ENCODE measurements around the gene KCNC4. TPM values are rescaled to one million over a fixed set of nuclear protein-coding genes. Genes with fewer than 3 reads are reported as not detected.

The KCNC4 gene
- total and polyA plus RNA-seq, 3 donors from 2014 or later: 9.5 to 24.8 (median 21.7) TPM

DNA sequence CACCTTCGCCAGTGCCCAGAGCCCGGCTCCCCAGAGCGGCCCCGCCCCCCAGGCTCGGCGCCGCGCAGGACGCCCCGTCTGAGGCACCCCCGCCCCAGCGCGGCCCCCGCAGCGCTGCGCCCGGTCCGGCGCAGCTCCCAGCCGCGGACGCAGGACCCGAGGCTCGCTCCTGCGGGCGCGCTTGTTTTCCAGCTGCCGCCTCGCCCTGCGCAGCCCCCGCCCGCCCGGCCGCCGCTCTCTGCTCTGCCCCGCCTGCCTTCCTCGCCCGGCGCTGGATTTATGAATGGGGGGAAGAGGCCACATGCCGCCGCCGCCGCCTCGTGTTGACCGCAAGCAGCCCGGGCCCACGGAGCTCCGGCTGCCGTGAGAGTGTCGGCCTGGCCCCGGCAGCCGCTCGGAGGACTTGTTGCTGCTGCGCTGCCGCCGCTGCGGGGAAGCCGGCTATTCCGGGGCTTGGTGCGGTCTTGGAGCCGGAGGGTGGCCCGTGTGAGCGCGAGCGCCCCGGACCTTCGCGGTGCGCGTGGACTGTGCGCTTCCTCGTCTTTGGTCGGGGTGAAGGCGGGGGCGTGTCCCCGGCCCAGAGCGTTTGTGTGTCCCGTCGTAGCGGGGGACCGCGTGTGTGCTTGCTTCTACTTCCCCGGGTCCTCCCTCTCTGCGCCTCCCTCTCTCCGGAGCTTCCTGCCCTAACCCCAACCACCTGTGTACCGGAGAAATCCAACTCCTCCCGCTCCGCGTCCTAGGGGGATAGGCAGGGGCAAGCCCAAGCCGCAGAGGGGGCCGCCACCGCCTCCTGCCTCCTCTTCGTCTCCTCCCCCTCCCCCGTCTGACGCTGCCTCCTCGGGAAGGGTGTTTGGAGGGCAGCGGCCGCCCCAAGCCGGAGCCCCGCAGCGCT, 736 bp downstream of the KCNC4 start:
- Histone ChIP-seq H3K9me3 (no peaks in the 10 kb centered on the region), H3K4me1 (peaks cover 22% of the 10 kb centered on the region), H3K36me3 (ENCODE audit: low read depth, missing control alignments) (no peaks in the 10 kb centered on the region), H3K27ac (peak overlapping the region; percentile 63 to 76), H3K4me3 (peak overlapping the region; percentile 57 to 71), H3K27me3 (no peaks in the 10 kb centered on the region)
- intact Hi-C loops (cut with DNase I; ENCODE audit: low total_unique reads): no loop called here
- WGBS, 2 donors: 0 to 1% methylated on average over 47 to 56 of the region's 101 CpGs
- no peak for TF ChIP-seq POLR2A (IDR thresholded peaks at IDR 0.05)
- peak; percentile 49 for DNase-seq

DNA sequence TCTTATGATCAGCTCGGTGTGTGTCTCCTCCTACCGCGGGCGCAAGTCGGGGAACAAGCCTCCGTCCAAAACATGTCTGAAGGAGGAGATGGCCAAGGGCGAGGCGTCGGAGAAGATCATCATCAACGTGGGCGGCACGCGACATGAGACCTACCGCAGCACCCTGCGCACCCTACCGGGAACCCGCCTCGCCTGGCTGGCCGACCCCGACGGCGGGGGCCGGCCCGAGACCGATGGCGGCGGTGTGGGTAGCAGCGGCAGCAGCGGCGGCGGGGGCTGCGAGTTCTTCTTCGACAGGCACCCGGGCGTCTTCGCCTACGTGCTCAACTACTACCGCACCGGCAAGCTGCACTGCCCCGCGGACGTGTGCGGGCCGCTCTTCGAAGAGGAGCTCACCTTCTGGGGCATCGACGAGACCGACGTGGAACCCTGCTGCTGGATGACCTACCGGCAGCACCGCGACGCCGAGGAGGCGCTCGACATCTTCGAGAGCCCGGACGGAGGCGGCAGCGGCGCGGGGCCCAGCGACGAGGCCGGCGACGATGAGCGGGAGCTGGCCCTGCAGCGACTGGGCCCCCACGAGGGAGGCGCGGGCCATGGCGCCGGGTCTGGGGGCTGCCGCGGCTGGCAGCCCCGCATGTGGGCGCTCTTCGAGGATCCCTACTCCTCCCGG, 1.5 kb downstream of the KCNC4 start:
- no peak for TF ChIP-seq POLR2A (IDR thresholded peaks at IDR 0.05)
- TF ChIP-seq, protein P1, sequence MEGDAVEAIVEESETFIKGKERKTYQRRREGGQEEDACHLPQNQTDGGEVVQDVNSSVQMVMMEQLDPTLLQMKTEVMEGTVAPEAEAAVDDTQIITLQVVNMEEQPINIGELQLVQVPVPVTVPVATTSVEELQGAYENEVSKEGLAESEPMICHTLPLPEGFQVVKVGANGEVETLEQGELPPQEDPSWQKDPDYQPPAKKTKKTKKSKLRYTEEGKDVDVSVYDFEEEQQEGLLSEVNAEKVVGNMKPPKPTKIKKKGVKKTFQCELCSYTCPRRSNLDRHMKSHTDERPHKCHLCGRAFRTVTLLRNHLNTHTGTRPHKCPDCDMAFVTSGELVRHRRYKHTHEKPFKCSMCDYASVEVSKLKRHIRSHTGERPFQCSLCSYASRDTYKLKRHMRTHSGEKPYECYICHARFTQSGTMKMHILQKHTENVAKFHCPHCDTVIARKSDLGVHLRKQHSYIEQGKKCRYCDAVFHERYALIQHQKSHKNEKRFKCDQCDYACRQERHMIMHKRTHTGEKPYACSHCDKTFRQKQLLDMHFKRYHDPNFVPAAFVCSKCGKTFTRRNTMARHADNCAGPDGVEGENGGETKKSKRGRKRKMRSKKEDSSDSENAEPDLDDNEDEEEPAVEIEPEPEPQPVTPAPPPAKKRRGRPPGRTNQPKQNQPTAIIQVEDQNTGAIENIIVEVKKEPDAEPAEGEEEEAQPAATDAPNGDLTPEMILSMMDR (IDR thresholded peaks at IDR 0.05): no peak
- peaks cover 26% of the 10 kb centered on the region for H3K4me1 ChIP-seq
- H3K36me3 ChIP-seq (ENCODE audit: low read depth, missing control alignments): no peaks in the 10 kb centered on the region
- H3K27me3 ChIP-seq: no peaks in the 10 kb centered on the region
- peak; percentile 26 for DNase-seq
- no peaks in the 10 kb centered on the region for H3K9me3 ChIP-seq
- WGBS, 2 donors: 0 to 17% methylated on average over 8 to 61 of the region's 81 CpGs
- H3K27ac ChIP-seq: no peak overlapping the region
- H3K4me3 ChIP-seq: peak overlapping the region; percentile 57 to 71
- intact Hi-C loops (cut with DNase I; ENCODE audit: low total_unique reads): no loop called here

DNA sequence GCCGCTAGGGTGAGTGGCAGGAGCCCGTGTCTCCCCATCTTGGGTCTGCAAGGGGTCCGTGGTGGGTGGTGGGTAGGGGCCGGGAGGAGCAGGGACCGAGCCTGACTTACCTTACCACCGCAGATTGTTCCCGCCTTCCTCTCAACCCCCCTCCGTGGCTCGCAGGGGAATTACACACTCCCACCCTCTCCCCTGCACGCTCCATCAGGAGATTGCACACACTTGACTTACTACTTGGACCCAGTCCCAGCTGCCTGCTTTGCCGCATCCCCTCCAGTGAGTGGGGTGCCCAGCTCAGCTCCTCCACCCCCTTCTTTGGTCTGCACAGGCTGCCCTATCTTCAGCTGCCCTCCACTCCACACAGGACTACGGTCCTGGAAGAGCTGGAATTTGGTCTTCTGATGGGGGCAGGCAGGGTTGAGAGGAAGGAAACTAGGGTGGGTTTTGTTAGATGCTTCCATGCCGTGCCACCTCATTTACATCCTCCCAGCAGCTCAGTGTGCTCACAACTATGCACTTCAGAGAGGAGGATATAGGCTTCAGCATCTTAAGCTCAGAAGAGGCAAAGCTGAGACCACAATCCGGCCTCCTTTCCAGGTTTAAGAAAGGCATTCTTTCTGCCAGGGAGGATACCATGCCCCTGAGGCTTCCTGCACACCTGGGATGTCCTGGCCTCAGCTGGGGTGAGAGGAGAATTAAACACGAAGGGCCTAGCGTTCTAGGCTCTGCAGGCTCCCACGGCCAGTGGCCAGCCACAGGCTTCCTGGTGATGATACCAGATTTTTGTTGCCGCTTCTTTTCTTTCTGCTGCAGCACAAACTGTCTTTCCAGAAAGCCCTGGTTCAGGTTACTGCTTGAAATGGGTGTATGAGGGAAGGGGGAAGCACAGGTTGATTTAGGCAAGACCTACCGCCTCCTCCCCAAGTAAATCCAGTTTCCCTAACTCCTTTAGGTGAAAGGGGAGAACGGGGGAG, 2.3 kb downstream of the KCNC4 start:
- no peak for DNase-seq
- no peak overlapping the region for H3K27ac ChIP-seq

DNA sequence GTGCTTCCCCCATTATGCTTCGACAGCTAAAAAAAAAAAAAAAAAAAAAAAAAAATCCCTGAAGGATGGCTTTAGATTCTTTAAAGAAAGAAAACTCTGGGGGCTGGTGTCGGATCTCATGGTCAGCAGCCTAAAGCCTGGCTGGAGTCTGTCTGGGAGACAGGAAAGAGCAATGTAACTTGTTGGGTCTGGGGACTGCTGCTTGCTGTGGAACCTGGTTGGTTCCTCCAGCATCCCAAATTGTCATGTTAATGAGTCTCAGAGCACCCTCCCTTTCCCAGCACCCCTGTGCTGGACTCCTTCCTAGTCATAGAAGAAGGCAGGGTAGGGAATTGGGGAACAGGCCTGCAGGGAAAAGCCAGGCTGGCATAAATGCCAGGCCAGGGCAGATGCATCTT, 3.0 kb downstream of the KCNC4 start:
- Histone ChIP-seq H3K9me3 (no peaks in the 10 kb centered on the region), H3K4me1 (peaks cover 26% of the 10 kb centered on the region), H3K36me3 (ENCODE audit: low read depth, missing control alignments) (no peaks in the 10 kb centered on the region), H3K27me3 (no peaks in the 10 kb centered on the region), H3K4me3 (no peak overlapping the region), H3K27ac (no peak overlapping the region)
- TF ChIP-seq, protein P1 (IDR thresholded peaks at IDR 0.05): no peak
- TF ChIP-seq POLR2A (IDR thresholded peaks at IDR 0.05): no peak
- 58 to 60% methylated on average over 2 of the region's 2 CpGs for WGBS, 2 donors
- intact Hi-C loops (cut with DNase I; ENCODE audit: low total_unique reads): no loop called here
- no peak for DNase-seq

More for the DNA sequence above, 2.3 kb downstream of the KCNC4 start:
- Histone ChIP-seq H3K9me3 (no peaks in the 10 kb centered on the region), H3K27me3 (no peaks in the 10 kb centered on the region), H3K4me1 (peaks cover 26% of the 10 kb centered on the region), H3K36me3 (ENCODE audit: low read depth, missing control alignments) (no peaks in the 10 kb centered on the region), H3K4me3 (peak overlapping the region; percentile 57 to 71)
- intact Hi-C loops (cut with DNase I; ENCODE audit: low total_unique reads): no loop called here
- WGBS, 2 donors: 39 to 42% methylated on average over 19 to 20 of the region's 20 CpGs
- TF ChIP-seq POLR2A (IDR thresholded peaks at IDR 0.05): no peak
- TF ChIP-seq, protein P1 (IDR thresholded peaks at IDR 0.05): no peak

Measured in testis (tissue), 3 donors.